NCI-H1694 treated with DMSO at 0.1 percent for 48 hours (cell line): ENCODE results near the gene NDOR1.
A peak's percentile ranks its signal among the peaks of the same experiment; 100 is the strongest.

ENCODE experiments used
- DNase-seq: peaks from one replicate; lab custom pipeline; 2025; lab: John Stamatoyannopoulos, UW

The NDOR1 gene

DNA sequence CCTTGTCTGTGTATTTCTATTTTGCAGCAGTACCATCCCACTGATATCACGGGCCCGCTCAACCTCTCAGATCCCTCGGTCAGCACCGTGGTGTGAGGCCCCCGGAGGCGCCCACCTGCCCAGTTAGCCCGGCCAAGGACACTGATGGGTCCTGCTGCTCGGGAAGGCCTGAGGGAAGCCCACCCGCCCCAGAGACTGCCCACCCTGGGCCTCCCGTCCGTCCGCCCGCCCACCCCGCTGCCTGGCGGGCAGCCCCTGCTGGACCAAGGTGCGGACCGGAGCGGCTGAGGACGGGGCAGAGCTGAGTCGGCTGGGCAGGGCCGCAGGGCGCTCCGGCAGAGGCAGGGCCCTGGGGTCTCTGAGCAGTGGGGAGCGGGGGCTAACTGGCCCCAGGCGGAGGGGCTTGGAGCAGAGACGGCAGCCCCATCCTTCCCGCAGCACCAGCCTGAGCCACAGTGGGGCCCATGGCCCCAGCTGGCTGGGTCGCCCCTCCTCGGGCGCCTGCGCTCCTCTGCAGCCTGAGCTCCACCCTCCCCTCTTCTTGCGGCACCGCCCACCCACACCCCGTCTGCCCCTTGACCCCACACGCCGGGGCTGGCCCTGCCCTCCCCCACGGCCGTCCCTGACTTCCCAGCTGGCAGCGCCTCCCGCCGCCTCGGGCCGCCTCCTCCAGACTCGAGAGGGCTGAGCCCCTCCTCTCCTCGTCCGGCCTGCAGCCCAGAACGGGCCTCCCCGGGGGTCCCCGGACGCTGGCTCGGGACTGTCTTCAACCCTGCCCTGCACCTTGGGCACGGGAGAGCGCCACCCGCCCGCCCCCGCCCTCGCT, 37.5 kb upstream of the NDOR1 start:
- no peak for DNase-seq

DNA sequence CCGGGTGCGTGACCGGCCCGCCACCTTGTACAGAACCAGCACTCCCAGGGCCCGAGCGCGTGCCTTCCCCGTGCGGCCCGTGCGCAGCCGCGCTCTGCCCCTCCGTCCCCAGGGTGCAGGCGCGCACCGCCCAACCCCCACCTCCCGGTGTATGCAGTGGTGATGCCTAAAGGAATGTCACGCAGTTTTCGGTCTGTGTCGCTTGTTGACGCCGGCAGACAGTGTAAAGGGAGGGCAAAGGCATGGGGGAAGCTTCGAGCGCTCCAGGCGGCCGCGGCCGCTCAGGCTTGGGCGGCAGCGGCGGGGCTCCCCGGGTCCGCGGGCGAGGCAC, 37.0 kb upstream of the NDOR1 start:
- DNase-seq = no peak

DNA sequence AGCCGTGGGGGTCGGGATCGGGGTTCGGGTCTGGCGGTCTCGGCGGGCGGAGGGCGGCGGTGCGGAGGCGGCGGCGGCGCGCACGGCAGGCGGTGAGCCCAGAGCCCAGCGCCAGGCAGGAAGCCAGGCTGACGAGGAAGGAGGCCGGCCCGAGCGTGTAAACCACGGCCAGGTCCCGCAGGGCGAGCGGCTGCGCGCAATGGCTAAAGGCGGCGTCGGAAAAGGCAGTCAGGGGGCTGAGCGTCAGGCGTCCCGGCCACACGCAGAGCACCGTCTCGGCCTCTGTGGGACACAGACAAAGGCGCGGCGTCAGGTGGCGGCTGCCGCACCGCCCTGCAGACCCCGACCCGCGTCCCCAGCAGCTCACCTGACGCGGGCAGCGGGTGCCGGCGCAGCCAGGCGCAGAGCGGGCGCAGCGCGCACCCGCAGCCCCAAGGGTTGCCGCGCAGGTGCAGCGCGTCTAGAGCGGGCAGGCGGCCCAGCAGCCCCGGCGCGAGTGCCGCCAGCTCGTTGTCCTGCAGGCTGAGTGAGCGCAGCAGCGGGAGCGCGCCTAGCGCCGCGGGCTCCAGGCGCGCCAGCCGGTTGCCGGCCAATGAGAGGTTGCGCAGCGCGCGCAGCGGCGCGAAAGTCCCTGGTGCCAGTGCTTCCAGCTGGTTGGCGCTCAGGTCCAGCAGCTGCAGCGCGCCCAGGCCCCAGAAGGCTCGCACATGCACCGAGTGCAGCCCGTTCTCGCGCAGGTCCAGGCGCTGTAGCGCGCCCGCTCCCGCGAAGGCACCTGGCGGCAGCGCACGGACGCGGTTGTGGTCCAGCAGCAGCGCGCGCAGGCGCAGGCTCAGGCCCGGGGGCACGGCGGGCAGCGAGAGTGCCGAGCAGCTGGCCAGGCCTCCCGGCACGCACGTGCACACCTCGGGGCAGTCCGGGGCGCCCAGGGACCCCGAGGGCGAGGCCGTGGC, 36.3 kb upstream of the NDOR1 start:
- DNase-seq = no peak

DNA sequence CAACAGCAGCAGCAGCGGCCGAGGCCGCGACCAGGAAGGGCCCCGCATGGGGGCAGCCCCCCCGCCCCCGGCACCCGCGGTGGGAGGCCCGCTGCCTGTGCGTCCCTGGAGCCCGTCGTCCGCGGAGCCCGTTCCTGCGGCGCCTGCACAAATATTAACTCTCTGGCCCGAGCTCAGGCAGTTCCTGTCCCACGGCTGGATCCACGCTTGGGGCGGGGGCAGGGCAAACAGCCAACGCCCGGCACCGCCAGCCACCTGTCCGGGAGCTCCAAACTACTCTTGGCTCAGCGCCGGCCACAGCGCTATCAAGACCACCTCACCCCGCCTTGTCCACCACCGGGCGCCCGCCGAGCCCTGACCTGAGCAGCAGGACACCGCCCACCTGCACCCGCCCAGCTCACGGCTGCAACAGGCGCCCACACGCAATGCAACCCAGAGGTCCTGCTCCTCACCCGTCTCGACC, 35.6 kb upstream of the NDOR1 start, which contains the start of gene LRRC26:
TSS of gene LRRC26 (minus strand) at position 156 of the 463 bp plus-strand sequence. CDS start at position 48, 108 bp downstream.
- DNase-seq = no peak

DNA sequence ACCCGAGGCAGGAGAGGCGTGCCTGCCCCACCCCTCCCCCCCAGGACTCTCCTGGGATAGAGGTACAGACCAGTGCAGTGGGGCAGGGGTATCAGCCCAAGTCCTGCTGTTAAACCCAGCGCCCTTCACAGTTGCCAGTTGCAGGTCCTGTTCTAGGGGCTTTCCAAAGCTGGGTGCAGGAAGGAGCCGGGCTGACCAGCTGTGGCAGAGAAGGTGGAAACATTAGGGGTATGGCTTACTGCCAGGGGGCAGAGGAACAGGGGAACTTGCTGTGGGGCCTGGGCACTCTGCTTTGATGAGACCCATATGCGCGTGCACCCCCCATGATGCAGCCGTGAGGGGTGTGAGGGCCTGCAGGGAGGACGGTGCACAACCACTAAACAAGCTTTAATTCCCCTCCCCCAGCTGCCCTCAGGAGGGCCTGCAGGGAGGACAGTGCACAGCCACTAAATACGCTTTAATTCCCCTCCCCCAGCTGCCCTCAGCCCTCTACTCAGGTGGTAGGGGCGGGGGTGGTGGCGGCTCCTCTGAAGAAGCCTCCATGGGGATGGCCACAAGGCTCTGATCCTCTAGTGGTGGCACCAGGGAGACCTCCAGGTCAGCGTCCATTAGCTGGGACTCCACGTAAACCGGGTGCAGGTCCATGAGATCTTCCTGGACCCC, 34.9 kb upstream of the NDOR1 start:
- DNase-seq = no peak

DNA sequence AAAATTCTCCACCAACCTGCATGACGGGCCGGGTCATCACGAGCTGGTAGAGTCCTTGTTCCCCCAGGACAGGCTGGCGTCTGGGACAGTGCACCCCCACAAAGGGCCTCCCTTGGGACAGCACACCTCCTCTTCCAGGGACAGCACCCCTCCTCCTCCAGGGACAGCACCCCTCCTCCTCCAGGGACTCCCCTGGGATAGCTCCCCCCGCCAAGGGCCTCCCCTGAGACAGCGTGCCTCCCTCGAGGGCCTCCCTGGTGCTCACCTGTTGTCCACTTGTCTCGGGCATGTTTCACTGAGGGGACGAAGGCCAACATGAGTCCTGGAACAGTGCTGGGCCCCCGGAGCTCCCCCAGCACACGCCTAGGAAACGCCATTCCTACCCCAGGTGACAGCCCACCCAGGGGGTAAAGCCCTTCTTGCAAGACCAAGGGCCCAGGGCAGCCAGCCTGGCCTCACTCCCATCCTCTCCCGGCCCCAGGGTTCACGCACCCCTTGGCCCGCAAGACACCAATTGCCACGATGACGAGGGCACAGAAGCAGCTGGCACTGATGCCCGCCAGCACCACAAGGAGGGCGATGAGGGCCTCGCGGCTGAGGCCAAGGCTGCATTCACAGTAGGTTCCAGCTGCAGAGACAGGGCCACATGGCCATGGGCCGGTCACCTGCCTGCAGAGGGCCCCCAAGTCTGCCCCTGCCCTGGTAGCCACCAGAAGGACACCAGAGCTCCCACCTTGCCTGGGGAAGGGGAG, 34.2 kb upstream of the NDOR1 start:
- no peak for DNase-seq

DNA sequence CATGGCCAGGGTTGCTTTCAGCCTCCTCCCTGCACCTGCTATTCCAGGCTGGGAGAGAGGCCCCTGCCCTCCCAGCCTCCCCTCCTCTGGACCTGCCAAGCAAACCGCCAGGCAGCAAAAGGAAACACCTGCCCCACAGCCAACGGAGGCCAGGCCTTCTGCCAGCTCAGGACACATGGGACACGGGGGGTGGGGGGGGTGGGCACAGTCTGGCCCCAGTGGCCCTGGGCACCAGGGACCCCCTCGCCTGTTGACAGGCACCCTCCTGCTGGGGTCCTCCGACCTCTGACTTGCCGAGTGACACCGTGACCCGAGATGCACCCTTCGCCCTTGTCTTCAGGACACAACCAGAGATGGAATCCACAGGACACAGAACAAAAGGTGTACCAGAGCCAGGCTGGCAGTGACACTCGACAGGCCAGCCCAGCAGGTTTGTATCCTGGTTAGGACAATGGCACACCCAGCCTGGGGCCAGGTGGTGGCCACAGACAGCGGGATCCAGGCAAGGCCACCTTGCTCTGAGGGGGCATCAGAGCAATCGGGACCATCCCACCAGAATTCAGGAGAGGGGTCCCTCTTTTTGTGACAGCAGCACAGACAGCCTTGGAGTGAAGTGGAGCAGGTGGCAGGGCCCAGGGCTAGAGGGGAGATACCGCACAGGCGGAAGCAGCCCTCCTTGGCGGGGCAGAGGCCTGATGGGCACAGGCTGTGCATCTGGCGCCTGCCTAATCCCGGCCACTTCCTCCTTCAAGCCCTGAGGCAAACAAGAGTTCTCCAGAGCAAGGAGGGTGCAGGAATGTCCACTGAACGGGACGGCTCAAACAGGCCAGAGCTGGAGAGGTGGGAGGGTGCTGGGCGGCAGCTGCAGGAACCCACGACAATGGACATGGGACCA, 32.4 kb upstream of the NDOR1 start:
- DNase-seq = no peak

DNA sequence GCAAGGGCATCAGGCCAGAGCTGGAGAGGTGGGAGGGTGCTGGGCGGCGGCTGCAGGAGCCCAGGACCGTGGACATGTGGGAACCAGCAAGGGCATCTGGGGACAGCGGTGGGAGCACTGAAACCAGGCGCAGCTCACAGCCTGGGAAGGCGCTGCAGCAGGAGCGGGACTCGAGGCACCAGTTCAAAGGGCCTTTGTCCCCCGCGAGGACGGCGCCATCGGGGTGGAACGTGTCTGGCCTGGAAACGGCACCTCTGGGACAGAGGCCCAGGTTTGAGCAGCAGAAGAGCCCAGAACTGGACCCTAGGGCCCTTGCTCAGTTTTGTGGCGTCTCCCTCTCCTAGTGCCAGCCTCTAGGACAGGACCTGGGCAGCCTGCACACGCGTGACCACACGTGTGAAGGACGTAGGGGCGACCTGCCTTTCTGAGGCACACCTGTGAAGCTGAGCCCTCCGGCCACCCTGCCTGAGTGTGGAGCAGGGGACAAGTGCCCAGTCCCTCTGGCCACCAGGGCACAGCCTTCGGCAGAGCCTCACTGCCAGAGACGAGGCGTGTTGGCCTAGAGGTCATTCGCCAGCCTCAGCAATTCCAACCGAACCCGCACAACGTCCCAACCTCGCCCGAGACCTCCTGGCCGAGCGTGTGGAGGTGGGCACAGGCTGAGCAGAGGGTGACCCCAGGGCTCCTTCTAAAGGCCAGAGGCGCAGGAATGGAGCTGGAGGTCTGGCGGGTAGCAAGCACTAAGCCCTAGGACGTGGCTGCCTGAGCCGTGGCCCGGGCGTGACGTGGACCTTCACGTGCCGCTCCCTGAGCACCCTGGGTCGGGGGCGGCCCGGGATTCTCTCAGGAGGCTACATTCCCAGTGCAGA, 31.5 kb upstream of the NDOR1 start:
- no peak for DNase-seq

DNA sequence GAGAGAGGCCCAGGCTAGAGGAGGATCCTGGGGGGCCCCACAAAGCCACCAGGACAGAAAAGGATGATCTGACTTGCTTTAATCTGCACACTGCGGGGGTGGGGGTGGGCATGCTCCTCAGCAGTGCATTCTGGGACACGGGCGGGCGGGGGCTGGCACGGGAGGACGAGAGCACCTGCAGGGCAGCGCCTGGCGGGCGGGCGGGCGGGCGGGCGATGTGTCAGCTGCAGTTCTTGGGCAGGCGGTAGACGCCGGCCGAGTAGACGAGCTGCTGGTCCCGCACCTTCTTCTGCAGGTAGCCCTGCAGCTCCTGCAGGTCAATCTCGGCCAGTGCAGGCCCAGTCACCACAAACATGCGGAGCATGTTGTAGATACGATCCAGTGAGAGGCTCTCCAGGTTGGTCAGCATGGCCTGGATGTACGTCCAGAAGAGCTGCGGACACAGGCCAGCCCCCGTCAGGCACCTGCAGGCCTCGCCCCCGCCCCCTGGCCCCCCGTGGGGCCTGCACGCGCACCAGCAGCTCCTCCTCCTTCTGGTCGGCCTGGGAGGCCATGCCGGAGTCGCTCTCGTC, 30.7 kb upstream of the NDOR1 start:
- no peak for DNase-seq

DNA sequence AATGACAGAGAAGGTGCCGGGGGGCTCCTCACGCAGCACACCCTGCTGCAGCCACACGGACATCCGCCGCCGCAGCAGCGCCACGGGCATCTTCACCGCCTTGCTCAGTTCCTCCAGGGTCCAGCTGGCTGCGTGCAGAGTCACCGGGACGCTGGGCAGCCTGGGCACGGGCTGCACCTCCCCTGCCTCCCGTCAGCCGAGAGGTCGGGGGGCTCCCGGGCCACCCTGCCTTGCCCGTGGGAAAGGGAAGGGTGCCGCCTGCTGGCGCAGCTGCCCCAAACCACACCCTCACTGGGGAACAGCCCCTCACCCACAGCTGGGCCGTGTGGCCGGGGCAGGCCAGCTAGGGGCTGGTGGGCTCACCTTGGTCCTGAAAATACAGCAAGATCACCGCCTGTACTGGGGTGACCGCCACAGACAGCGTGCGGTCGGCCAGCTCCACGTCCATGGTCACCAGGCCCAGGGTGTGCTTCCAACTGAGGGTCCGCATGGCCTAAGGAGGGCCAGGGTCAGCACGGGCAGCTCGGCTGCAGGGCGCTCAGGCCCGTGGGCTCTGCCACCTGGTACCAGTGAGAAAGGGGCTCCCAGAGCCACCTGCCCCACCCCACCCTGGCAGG, 30.0 kb upstream of the NDOR1 start:
- no peak for DNase-seq

DNA sequence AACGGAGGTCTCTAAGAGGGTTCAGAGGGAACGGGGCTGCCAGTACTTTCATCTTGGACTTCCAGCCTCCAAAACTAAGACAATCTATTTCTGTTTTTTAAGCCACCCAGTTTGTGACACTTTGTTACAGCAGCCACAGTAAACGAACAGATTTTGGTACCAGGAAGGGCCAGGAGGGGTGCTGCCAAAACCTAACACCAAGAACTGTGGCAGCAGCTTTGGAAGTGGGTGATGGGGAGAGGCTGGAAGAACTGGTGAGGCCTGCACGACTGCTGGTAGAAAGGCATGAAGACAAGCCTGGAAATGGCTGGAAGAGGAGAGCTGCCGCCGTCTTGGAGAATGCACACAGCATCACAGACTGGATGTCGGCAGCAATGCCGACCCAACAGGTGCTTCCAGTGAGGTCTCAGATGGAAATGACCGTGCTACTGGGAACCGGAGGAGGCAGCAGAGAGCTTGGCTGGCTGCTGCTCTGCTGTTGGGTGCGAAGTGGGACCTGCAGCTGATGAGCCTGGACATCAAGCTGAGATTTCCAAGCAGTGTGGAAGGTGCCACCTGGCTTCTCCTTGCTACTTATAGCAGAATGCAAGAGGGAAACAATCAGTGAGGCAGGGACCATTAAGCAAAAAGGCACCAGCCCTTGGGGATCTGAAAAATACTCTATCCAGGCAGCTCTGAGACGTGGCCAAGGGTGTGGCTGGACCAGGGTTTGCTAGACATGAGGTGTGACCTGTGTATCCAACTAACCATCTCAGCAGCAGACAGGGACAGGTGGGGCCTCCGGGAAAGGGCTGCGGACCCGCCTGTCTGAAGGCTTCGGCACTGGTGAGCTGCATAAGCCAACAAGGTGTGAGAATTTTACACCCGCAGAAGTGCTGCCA, 29.0 kb upstream of the NDOR1 start:
- DNase-seq = peak; percentile 19

DNA sequence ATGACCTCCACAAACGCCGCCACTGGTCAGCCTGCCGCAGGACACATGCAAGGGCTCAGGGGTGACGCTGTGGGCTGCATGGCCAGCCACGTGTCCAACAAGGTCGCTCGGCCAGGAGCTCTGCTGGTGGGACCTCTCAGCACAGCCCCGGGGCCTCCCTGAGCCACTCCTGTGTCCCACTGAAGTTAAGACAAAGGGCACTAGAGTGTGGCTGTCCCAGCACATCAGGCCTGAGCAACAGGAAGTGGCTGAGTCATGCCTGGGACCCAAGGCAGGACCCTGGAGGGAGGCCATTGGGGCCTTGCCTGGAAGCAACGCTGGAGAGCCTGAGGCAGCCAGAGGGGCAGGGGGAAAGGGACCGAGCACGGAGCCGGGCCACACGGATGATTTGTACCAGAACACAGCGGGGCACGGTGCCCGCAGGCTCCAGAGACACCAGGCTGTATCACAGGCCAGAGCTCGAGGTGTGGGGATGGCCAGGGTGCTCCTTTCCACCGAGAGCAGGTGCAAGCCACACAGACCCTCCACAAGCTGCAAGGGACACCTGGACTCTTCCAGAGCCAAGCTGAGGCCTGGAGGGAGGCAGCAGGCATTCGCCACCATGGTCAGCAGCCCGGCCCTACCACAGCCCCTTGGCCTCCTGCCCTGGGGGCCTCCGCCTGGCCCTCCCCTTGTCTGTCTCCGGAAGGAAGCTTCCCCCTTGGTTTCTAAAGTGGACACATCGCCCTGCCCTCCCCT, 27.1 kb upstream of the NDOR1 start:
- no peak for DNase-seq

DNA sequence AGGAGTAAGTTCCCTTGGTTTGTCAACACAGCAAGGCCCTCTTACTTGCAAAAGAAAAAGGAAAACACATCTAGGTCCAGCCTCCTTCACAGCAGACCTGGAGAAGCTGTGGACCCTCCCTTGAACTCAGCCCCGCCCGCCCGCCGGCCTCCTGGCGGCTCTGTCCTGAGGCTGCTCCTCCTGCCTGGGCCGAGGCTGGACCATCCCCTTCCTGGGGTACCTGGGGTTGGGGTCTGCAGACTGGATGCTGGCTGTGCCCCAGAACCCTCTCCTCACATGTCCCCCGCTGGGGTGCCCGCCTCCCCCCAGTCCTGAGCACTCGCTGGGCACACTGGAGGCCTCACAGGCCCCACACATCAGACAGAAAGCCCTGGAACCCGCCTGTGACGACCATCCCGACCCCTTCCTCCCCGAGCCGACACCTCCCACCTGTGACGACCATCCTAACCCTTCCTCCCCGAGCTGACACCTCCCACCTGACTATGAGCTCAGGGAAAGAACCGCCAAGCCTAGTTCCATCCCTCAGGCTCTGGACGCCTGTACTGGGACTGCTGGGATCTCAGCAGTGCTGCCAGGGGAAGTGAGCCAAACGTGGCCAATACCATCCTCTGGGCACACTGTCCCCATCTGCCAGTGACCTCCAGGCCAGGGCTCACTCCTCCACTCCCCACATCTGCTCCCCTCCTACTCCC, 26.4 kb upstream of the NDOR1 start:
- no peak for DNase-seq

DNA sequence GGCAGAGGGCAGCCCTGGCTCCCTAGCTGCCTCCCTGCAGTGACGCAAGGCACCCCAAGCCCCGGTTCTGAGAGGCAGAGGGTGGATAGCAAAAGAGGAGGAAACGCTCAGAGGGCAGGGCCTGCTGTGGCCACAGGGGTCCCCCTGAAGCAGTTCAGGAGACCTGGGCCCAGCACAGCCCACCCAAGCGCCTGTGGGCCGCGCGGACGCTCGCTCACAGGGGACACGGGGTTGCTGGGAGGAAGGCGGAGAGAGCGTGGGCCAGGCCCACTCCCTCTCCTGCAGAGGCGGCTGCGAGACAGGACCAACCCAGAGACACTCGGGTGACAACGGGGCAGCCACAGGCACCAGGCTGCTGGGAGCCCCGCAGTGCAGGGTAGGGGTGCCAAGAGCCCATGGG, 25.7 kb upstream of the NDOR1 start:
- DNase-seq = no peak

DNA sequence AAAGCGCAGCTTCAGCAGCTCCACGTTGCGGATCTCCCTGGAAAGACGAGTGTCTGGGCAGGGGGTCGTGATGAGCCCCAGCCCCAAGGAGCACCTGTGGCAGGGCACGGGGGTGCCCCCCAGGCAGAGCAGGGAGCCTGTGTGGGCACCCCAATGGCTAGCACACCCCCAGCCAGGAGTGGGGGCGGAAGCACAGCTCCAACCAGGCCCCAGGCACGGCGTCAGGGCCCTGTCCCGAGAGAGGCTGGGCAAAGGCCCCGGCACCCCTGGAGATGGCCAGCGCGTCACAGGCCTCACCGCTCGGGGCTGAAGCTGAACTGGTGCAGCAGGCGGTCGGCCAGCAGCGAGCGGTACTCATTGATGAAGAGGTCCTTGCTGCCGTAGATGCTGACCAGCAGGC, 25.0 kb upstream of the NDOR1 start:
- DNase-seq = no peak

DNA sequence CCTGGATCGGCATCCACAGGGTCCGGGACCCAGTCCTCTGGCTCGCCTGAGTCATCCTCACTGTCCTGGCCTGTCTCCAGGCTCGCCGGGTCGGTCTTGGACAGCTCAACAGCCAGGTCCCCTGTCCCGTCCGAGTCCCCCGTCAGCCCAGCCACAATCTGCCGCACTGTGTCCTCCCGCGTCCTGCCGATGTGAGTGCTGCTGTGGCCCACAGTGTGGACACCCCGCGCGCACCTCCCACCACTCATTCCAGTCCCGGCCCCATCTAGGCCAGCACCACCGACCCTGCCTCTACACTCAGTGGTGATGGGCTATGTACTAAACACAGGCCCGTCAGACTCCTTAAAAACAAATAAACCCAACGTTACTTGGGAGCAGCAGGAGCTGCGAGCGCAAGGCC, 23.8 kb upstream of the NDOR1 start:
- no peak for DNase-seq

DNA sequence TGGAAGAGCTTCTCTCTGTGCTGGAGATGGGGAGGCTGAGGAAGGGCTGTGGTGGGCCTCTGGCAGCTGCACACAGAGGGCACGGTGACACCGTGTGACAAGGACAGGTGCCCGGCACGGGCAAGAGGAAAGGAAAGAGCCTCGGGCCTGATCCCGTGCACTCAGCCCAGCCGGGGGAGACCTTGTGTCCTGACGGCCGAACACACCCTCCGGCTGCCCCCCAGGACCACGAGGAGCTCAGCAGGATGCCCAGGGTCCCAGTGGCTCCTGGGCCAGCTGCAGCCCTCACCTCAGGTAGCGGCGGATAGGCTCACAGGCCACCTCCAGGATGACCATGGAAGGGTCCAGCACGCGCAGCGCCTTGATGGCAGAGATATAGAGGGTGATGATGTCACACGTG, 22.7 kb upstream of the NDOR1 start:
- DNase-seq = no peak
